Sigmoid colon (tissue), 7 donors: ENCODE measurements around the gene VWA1. TPM values are rescaled to one million over a fixed set of nuclear protein-coding genes. Genes with fewer than 3 reads are reported as not detected.

Source experiments
- DNase-seq: peaks from one replicate; pipeline ENCODE4 v3.0.0-alpha.2; 2019
- H3K27ac ChIP-seq, 4 donors: fragments of 200-600 bp; sonication (generic); one replicate each; pipeline ENCODE4 v1.5.1; 2016 to 2019; ENCODE audit warnings: mild to moderate bottlenecking in 1 of 4
- H3K27me3 ChIP-seq, 3 donors: fragments of 200-600 bp; sonication (generic); one replicate each; pipeline ENCODE4 v1.5.1; 2019; ENCODE audit warnings: mild to moderate bottlenecking in 1 of 3
- H3K36me3 ChIP-seq, 4 donors: fragments of 200-600 bp; sonication (generic); one replicate each; pipeline ENCODE4 v1.5.1; 2016 to 2019
- H3K4me1 ChIP-seq, 4 donors: fragments of 200-600 bp; sonication (generic); one replicate each; pipeline ENCODE4 v1.5.1; 2017 to 2019
- H3K4me3 ChIP-seq, 4 donors: fragments of 200-600 bp; sonication (generic); one replicate each; pipeline ENCODE4 v1.5.1; 2017 to 2019; ENCODE audit warnings: mild to moderate bottlenecking in 2 of 4, moderate library complexity in 1 of 4
- H3K9me3 ChIP-seq, 4 donors: fragments of 200-600 bp in 3 of 4; sonication (generic) in 3 of 4; one replicate each; pipeline versions ENCODE4 v1.5.1 to v1.6.1; 2013 to 2019
- CTCF ChIP-seq, 4 experiments: fragments of 450-650 bp in 3 of 4; fragments of 200-600 bp in 1 of 4; IDR thresholded peaks; one replicate each; pipeline ENCODE4 v1.5.1; 2016 to 2019; ENCODE audit warnings: antibody characterized with exemption in 4 of 4, mild to moderate bottlenecking in 3 of 4, moderate library complexity in 2 of 4
- EP300 ChIP-seq, 4 donors: sonication (generic); formaldehyde crosslinking; IDR thresholded peaks; one replicate each; pipeline ENCODE4 v1.6.1; 2017; ENCODE audit warnings: antibody characterized with exemption in 4 of 4
- POLR2A ChIP-seq, 2 donors: fragments of 450-650 bp; IDR thresholded peaks; one replicate each; pipeline ENCODE4 v1.6.1; 2016; ENCODE audit warnings: antibody characterized with exemption in 2 of 2, mild to moderate bottlenecking in 2 of 2, moderate library complexity in 2 of 2
- POLR2AphosphoS5 ChIP-seq, 4 donors: sonication (generic); formaldehyde crosslinking; IDR thresholded peaks; one replicate each; pipeline ENCODE4 v1.6.1; 2017; ENCODE audit warnings: antibody characterized with exemption in 4 of 4
- WGBS, 2 donors: extraction: QIAGEN DNeasy Blood & Tissue Kit; methylation state at CpG; one replicate each; pipeline ENCODE4 v1.1.7; 2013; 5-methylcytosine and 5-hydroxymethylcytosine counted together
- intact Hi-C: fragments of 100-400 bp; cut with DNase I; formaldehyde crosslinking; loops from one replicate; pipeline ENCODE4 v1.15.1; 2023
- polyA plus RNA-seq, 3 donors: library from polyadenylated mRNA; stranded (reverse); fragments of 200-250 nt; gene quantifications; one replicate each; pipeline ENCODE4 v1.2.3, GENCODE V29; 2013
- total RNA-seq, 4 donors: library from RNA; depleted of rRNA; stranded (reverse); fragments of >200 nt; gene quantifications; one replicate each; pipeline ENCODE4 v1.1.0, GENCODE V29; 2016
- donor health status: healthy with polysubstance abuse.
- donor health status: Bipolar disorder and iron deficiency.
- donor health status: healthy.

VWA1 gene
- total and polyA plus RNA-seq, 7 donors, result 2.4 to 107 (median 47.1) TPM

GRCh38 chr1:1421907-1422464 is 13.5 kb upstream of the VWA1 start:
- H3K36me3 ChIP-seq, result no peaks in the 10 kb centered on the region
- peak overlapping the region in 2 of 4 donors; percentile 61 to 71 for H3K27ac ChIP-seq
- DNase-seq, result no peak
- H3K9me3 ChIP-seq, result no peaks in the 10 kb centered on the region
- TF ChIP-seq EP300 (IDR thresholded peaks at IDR 0.05) (no peak), POLR2AphosphoS5 (IDR thresholded peaks at IDR 0.05) (no peak), CTCF (IDR thresholded peaks at IDR 0.05) (no peak), POLR2A (IDR thresholded peaks at IDR 0.05) (no peak)
- no peaks in the 10 kb centered on the region for H3K27me3 ChIP-seq
- intact Hi-C loops, result loop anchor here (2.0 kb wide), 1 partner anchor 19 kb away; no protein-coding TSS in a partner anchor
- H3K4me3 ChIP-seq, result no peak overlapping the region
- 76 to 85% methylated on average over 7 of the region's 7 CpGs for WGBS, 2 donors
- H3K4me1 ChIP-seq, result peaks cover 0 to 31% (median 23%) of the 10 kb centered on the region in 4 donors

GRCh38 chr1:1422465-1423244 is 12.8 kb upstream of the VWA1 start:
- H3K9me3 ChIP-seq, result no peaks in the 10 kb centered on the region
- intact Hi-C loops, result no loop called here
- H3K27me3 ChIP-seq, result no peaks in the 10 kb centered on the region
- H3K36me3 ChIP-seq, result no peaks in the 10 kb centered on the region
- H3K4me3 ChIP-seq, result no peak overlapping the region
- peaks cover 0 to 34% (median 24%) of the 10 kb centered on the region in 4 donors for H3K4me1 ChIP-seq
- DNase-seq, result no peak
- 66 to 70% methylated on average over 29 of the region's 29 CpGs for WGBS, 2 donors
- no peak for TF ChIP-seq CTCF (IDR thresholded peaks at IDR 0.05)
- no peak for TF ChIP-seq POLR2A (IDR thresholded peaks at IDR 0.05)
- TF ChIP-seq EP300 (IDR thresholded peaks at IDR 0.05), result no peak
- no peak for TF ChIP-seq POLR2AphosphoS5 (IDR thresholded peaks at IDR 0.05)
- H3K27ac ChIP-seq, result no peak overlapping the region

- Histone ChIP-seq H3K4me3 (no peak overlapping the region), H3K27me3 (no peaks in the 10 kb centered on the region), H3K36me3 (no peaks in the 10 kb centered on the region), H3K9me3 (no peaks in the 10 kb centered on the region), H3K4me1 (peaks cover 0 to 38% (median 26%) of the 10 kb centered on the region in 4 donors), H3K27ac (no peak overlapping the region)
- 83 to 90% methylated on average over 7 of the region's 7 CpGs for WGBS, 2 donors
- no peak for DNase-seq
- TF ChIP-seq POLR2A (IDR thresholded peaks at IDR 0.05) (no peak), EP300 (IDR thresholded peaks at IDR 0.05) (no peak), CTCF (IDR thresholded peaks at IDR 0.05) (no peak), POLR2AphosphoS5 (IDR thresholded peaks at IDR 0.05) (no peak)
- intact Hi-C loops, result no loop called here
These were observed 12.3 kb upstream of the VWA1 start for GRCh38 chr1:1423245-1423597.

GRCh38 chr1:1424707-1425106 is 10.8 kb upstream of the VWA1 start:
- Histone ChIP-seq H3K9me3 (no peaks in the 10 kb centered on the region), H3K4me3 (no peak overlapping the region), H3K27ac (peak overlapping the region in 1 of 4 donors; percentile 4), H3K27me3 (no peaks in the 10 kb centered on the region), H3K4me1 (peaks cover 0 to 38% (median 32%) of the 10 kb centered on the region in 4 donors), H3K36me3 (no peaks in the 10 kb centered on the region)
- no peak for DNase-seq
- no peak for TF ChIP-seq POLR2AphosphoS5 (IDR thresholded peaks at IDR 0.05)
- no peak for TF ChIP-seq CTCF (IDR thresholded peaks at IDR 0.05)
- no peak for TF ChIP-seq EP300 (IDR thresholded peaks at IDR 0.05)
- no peak for TF ChIP-seq POLR2A (IDR thresholded peaks at IDR 0.05)
- WGBS, 2 donors, result 88 to 91% methylated on average over 15 of the region's 15 CpGs
- intact Hi-C loops, result no loop called here
